Chondrocyte (in vitro differentiated cells): ENCODE results near the gene ZNF511. TPM values are rescaled to one million over a fixed set of nuclear protein-coding genes. Genes with fewer than 3 reads are reported as not detected.
A peak's percentile ranks its signal among the peaks of the same experiment; 100 is the strongest.
"Not testable (repeated sequence)": the region's sequence is repeated elsewhere in the genome, so short reads cannot be mapped to it uniquely, and the experiment has no call there.

Experiments
- DNase-seq: peaks from one replicate; pipeline ENCODE4 v3.0.0; 2021; ENCODE audit warnings: mixed read lengths, low spot score
- H3K27ac Mint-ChIP-seq: one replicate; pipeline ENCODE4 v1.8.0; 2021; ENCODE audit warnings: mild to moderate bottlenecking, moderate library complexity, mixed read lengths; ENCODE audit not compliant: unreplicated experiment
- H3K27me3 Mint-ChIP-seq: 2 replicates; pipeline ENCODE4 v1.8.0; 2021; ENCODE audit warnings: low read depth, mixed read lengths
- H3K36me3 Mint-ChIP-seq: 2 replicates; pipeline ENCODE4 v1.8.0; 2021; ENCODE audit warnings: low read depth, mixed read lengths
- H3K4me1 Mint-ChIP-seq: 2 replicates; pipeline ENCODE4 v1.8.0; 2021; ENCODE audit warnings: low read depth, mild to moderate bottlenecking, mixed read lengths
- H3K4me3 Mint-ChIP-seq: one replicate; pipeline ENCODE4 v1.8.0; 2021; ENCODE audit warnings: mild to moderate bottlenecking, moderate library complexity, mixed read lengths; ENCODE audit not compliant: unreplicated experiment
- H3K9me3 Mint-ChIP-seq: 2 replicates; pipeline ENCODE4 v1.8.0; 2021; ENCODE audit warnings: low read depth, mixed read lengths
- total RNA-seq: library from RNA; stranded (reverse); gene quantifications from 3 replicates; pipeline ENCODE4 v1.2.1, GENCODE V29; 2021
- TF ChIP-seq, protein P1 (sequence below): fragments of 200-600 bp; sonication (generic); IDR thresholded peaks from 2 replicates; pipeline ENCODE4 v1.5.0; 2021; ENCODE audit warnings: antibody characterized with exemption, mild to moderate bottlenecking, moderate library complexity

The ZNF511 gene
- total RNA-seq, 1 donor from 2014 or later: 25.6 TPM

DNA sequence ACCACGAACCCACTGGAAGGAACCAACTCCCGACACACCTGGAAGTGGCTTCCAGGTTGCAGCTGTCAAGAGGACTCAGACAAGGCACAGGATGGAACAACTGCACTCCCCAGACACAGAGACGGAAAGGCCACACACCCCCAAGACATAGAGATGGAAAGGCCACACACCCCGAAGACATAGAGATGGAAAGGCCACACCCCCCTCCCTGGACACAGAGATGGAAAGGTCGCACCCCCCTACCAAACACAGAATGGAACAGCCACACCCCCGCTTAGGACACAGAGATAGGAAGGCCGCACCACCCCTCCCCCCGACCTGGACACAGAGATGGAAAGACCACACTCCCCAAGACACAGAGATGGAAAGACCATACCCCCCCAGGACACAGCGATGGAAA, 7.6 kb downstream of the ZNF511 start:
- DNase-seq: peak; percentile 32
- Mint-ChIP-seq H3K9me3 (no peaks in the 10 kb centered on the region), H3K27me3 (no peaks in the 10 kb centered on the region), H3K36me3 (peaks cover 3% of the 10 kb centered on the region), H3K4me1 (peaks cover 6% of the 10 kb centered on the region), H3K4me3 (no peak overlapping the region), H3K27ac (no peak overlapping the region)
- TF ChIP-seq, protein P1, sequence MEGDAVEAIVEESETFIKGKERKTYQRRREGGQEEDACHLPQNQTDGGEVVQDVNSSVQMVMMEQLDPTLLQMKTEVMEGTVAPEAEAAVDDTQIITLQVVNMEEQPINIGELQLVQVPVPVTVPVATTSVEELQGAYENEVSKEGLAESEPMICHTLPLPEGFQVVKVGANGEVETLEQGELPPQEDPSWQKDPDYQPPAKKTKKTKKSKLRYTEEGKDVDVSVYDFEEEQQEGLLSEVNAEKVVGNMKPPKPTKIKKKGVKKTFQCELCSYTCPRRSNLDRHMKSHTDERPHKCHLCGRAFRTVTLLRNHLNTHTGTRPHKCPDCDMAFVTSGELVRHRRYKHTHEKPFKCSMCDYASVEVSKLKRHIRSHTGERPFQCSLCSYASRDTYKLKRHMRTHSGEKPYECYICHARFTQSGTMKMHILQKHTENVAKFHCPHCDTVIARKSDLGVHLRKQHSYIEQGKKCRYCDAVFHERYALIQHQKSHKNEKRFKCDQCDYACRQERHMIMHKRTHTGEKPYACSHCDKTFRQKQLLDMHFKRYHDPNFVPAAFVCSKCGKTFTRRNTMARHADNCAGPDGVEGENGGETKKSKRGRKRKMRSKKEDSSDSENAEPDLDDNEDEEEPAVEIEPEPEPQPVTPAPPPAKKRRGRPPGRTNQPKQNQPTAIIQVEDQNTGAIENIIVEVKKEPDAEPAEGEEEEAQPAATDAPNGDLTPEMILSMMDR: no peak

DNA sequence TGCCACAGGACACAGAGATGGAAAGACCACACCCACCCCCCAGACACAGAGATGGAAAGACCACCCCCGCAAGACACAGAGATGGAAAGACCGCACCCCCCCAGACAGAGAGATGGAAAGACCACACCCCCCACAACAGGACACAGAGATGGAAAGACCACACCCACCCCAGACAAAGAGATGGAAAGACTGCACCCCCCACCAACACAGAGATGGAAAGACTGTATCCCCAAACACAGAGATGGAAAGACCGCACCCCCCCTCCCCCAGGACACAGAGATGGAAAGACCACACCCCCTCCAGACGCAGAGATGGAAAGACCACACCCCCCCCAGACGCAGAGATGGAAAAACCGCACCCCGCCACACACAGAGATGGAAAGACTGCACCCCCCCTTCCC, 8.0 kb downstream of the ZNF511 start:
- TF ChIP-seq, protein P1: no peak
- no peaks in the 10 kb centered on the region for H3K9me3 Mint-ChIP-seq
- peak; percentile 40 for DNase-seq
- H3K36me3 Mint-ChIP-seq: no peaks in the 10 kb centered on the region
- peaks cover 6% of the 10 kb centered on the region for H3K4me1 Mint-ChIP-seq
- H3K4me3 Mint-ChIP-seq: no peak overlapping the region
- H3K27ac Mint-ChIP-seq: no peak overlapping the region
- no peaks in the 10 kb centered on the region for H3K27me3 Mint-ChIP-seq

DNA sequence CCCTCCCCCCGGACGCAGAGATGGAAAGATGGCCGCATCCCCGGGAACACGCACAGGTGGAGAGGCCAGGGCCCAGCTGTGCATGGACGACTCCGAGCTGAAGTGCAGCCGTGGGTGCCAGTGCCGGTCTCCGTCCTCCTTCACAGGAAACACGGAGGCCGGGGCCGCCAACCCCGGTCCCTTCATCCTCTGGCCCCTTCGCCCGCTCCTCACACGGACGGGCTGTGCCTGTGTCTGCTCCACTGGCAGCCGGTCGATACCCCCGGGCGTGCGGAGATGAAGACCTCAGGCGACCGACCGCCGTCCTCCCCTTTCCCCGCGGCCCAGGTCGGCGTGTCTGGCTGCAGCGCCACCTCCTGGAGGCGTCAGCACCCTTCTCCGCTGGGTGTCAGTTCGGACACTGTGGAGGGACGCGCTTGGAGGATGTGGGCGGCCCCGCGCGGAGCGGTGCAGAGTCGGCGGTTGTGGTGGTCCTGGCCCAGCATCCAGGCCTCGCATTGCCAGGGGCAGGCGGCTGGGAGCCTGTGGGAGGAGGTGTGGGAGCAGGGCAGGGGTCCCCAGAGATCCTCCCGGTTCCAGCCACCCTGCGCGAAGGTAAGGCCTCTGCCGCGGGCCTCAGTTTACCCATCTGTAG, 9.9 kb downstream of the ZNF511 start:
- H3K4me1 Mint-ChIP-seq: peaks cover 6% of the 10 kb centered on the region
- TF ChIP-seq, protein P1: peak; percentile 94
- no peaks in the 10 kb centered on the region for H3K9me3 Mint-ChIP-seq
- peak overlapping the region; percentile 27 for H3K27ac Mint-ChIP-seq
- H3K4me3 Mint-ChIP-seq: peak overlapping the region; percentile 74
- H3K27me3 Mint-ChIP-seq: no peaks in the 10 kb centered on the region
- H3K36me3 Mint-ChIP-seq: no peaks in the 10 kb centered on the region
- peak; percentile 94 for DNase-seq

DNA sequence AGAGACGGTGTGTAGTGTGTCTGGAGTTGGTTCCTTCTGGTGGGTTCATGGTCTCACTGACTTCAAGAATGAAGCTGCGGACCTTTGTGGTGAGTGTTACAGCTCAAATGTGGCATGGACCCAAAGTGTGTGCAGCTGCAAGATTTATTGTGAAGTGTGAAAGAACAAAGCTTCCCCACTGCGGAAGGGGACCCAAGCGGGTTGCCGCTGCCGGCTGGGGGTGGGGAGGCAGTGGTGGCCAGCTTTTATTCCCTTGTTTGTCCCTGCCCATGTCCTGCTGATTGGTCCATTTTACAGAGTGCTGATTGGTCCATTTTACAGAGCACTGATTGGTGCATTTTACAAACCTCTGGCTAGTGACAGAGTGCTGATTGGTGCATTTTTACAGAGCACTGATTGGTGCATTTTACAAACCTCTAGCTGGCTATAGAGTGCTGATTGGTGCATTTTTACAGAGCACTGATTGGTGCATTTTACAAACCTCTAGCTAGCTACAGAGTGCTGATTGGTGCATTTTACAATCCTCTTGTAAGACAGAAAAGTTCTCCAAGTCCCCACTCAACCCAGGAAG, 12.2 kb downstream of the ZNF511 start:
- not testable (repeated sequence) for H3K27me3 Mint-ChIP-seq, H3K27ac Mint-ChIP-seq, H3K4me1 Mint-ChIP-seq, H3K36me3 Mint-ChIP-seq, H3K9me3 Mint-ChIP-seq, H3K4me3 Mint-ChIP-seq
- DNase-seq: peak; percentile 15

DNA sequence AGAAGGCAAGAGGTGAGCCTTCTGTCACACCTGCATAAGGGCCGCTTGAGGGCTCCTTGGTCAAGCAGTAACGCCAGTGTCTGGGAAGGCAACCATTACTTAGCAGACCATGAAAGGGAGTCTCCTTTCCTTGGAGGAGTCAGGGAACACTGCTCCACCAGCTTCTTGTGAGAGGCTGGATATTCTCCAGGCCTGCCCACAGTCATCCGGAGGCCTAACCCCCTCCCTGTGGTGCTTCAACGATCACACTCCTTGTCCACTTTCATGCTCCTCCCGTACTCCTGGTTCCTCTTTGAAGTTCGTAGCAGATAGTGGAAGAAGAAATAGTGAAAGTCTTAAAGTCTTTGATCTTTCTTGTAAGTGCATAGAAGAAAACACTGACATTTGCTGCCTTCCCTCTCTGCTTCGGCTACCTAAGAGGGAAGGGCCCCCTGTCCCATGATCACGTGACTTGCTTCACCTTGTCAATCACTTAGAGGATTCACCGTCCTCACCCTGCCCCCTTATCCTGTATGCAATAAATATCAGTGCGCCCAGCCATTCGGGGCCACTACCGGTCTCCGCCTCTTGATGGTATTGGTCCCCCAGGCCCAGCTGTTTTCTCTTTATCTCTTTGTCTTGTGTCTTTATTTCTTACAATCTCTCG, 13.5 kb downstream of the ZNF511 start:
- not testable (repeated sequence) for H3K36me3 Mint-ChIP-seq, H3K9me3 Mint-ChIP-seq, H3K4me3 Mint-ChIP-seq, H3K27ac Mint-ChIP-seq, H3K27me3 Mint-ChIP-seq, DNase-seq
- H3K4me1 Mint-ChIP-seq: peaks cover 21% of the 10 kb centered on the region

DNA sequence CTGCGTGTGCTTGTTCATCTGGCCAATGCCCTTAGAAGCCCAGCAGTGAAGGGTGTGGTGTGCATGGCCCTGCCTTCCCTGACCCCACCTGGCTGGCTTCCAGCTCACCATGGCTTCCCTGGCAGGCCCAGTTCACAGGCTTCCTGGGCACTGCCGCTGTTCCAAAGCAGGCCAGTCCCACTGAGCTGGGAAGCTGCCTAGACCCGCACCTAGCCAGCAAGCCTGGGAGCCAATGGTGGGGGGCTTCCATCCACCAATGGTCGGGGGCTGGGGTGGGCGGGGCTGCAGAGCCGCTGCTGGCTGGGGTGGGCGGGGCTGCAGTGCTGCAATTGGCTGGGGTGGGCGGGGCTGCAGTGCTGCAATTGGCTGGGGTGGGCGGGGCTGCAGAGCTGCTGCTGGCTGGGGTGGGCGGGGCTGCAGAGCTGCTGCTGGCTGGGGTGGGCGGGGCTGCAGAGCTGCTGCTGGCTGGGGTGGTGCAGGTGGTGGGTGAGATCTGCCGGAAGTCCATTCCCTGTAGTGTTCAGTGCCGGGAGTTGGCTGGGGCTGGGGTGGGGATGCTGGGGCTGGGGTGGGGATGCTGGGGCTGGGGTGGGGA, 15.6 kb downstream of the ZNF511 start:
- H3K27me3 Mint-ChIP-seq: no peaks in the 10 kb centered on the region
- H3K4me1 Mint-ChIP-seq: peaks cover 36% of the 10 kb centered on the region
- no peaks in the 10 kb centered on the region for H3K36me3 Mint-ChIP-seq
- peak overlapping the region; percentile 22 for H3K4me3 Mint-ChIP-seq
- no peaks in the 10 kb centered on the region for H3K9me3 Mint-ChIP-seq
- H3K27ac Mint-ChIP-seq: no peak overlapping the region
- peak; percentile 92 for DNase-seq
- TF ChIP-seq, protein P1: no peak
